Mesothelial cell of epicardium (in vitro differentiated cells): Measurements from ENCODE around the gene NAV1. TPM values are rescaled to one million over a fixed set of nuclear protein-coding genes. Genes with fewer than 3 reads are reported as not detected.
A peak's percentile ranks its signal among the peaks of the same experiment; 100 is the strongest.

ENCODE experiments used
- DNase-seq, 2 experiments: peaks; one replicate each; pipeline ENCODE4 v3.0.0; 2021; ENCODE audit warnings: low spot score in 2 of 2; ENCODE audit not compliant: unreplicated experiment in 2 of 2
- H3K27ac Mint-ChIP-seq: 2 replicates; pipeline ENCODE4 v1.8.0; 2021; ENCODE audit warnings: mixed read lengths
- H3K27me3 Mint-ChIP-seq: 2 replicates; pipeline ENCODE4 v1.8.0; 2021; ENCODE audit warnings: low read depth, mixed read lengths
- H3K36me3 Mint-ChIP-seq: 2 replicates; pipeline ENCODE4 v1.8.0; 2021; ENCODE audit warnings: mixed read lengths
- H3K4me1 Mint-ChIP-seq: 2 replicates; pipeline ENCODE4 v1.8.0; 2021; ENCODE audit warnings: mixed read lengths
- H3K4me3 Mint-ChIP-seq: 2 replicates; pipeline ENCODE4 v1.8.0; 2021; ENCODE audit warnings: mild to moderate bottlenecking, moderate library complexity, mixed read lengths
- H3K9me3 Mint-ChIP-seq: 2 replicates; pipeline ENCODE4 v1.8.0; 2021; ENCODE audit warnings: mixed read lengths
- total RNA-seq: library from RNA; stranded (reverse); gene quantifications from 3 replicates; pipeline ENCODE4 v1.2.1, GENCODE V29; 2021
- TF ChIP-seq, protein P1 (sequence below): fragments of 200-600 bp; sonication (generic); IDR thresholded peaks from one replicate; pipeline ENCODE4 v1.5.0; 2021; ENCODE audit warnings: antibody characterized with exemption; ENCODE audit not compliant: unreplicated experiment

NAV1 gene
- total RNA-seq, 1 donor from 2014 or later = 95.9 TPM

DNA sequence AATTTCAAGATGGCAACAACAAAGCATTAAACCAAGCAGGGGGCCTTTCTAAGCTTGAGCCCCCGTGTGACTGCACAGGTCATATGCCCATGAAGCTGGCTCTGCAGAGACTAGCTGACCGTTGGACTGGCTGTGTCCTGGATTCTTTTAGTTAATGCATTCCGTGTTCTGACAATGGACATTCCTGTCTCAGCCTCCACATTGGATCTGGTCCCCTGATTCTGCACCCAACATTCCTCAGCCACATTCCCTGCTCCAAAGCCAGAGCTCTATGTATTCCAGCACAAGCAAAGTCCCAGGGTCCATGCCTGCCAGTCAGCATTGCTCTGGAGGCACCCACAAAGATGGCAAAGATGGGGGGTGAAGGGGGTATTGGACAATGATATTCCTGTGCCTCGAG lies 5.1 kb upstream of the NAV1 start:
- DNase-seq = no peak
- Mint-ChIP-seq H3K27ac (no peak overlapping the region), H3K36me3 (no peaks in the 10 kb centered on the region), H3K4me1 (peaks cover 30% of the 10 kb centered on the region), H3K27me3 (no peaks in the 10 kb centered on the region), H3K9me3 (no peaks in the 10 kb centered on the region), H3K4me3 (no peak overlapping the region)
- TF ChIP-seq, protein P1, sequence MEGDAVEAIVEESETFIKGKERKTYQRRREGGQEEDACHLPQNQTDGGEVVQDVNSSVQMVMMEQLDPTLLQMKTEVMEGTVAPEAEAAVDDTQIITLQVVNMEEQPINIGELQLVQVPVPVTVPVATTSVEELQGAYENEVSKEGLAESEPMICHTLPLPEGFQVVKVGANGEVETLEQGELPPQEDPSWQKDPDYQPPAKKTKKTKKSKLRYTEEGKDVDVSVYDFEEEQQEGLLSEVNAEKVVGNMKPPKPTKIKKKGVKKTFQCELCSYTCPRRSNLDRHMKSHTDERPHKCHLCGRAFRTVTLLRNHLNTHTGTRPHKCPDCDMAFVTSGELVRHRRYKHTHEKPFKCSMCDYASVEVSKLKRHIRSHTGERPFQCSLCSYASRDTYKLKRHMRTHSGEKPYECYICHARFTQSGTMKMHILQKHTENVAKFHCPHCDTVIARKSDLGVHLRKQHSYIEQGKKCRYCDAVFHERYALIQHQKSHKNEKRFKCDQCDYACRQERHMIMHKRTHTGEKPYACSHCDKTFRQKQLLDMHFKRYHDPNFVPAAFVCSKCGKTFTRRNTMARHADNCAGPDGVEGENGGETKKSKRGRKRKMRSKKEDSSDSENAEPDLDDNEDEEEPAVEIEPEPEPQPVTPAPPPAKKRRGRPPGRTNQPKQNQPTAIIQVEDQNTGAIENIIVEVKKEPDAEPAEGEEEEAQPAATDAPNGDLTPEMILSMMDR = no peak

DNA sequence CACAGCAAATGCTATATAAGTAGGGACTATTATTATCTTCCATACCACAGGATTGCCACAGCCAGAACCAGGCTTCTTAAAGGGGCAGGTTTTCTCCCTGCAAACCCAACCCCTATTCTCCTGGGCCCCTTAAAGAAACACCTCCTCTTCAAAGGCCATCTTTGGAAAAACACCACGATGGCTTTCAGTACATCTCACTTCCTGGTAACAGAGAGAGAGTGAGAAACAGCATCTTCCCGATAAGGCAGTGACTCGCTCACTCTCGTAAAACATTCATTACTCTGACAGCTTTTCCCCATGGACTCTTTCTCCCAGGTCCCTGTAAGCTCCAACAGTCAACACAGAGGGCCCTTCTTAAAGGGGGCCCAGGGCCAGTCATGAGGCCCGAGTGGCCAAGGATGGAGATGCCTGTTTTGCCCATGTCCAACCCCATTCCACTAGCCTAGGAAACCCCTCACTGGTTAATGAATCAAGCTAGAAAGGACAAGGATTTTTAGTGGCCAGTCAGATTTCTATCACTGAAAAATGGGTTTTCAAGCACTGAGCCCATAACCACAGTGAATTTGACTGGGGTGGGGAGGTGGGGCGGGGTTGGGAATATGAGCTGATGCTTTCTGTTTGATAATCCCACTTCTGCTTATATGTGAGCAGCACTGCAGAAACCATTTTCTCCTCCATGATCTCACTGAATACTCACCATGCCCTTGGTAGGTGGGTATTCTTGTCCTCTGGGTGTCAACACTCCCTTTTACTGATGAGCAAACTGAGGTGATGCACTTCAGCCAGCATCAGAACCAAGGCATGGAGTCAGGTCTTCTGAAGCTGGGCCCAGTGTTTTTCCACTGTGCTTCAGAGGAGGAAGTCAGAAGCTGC lies 3.6 kb upstream of the NAV1 start:
- H3K9me3 Mint-ChIP-seq = no peaks in the 10 kb centered on the region
- no peaks in the 10 kb centered on the region for H3K36me3 Mint-ChIP-seq
- H3K4me1 Mint-ChIP-seq = peaks cover 32% of the 10 kb centered on the region
- TF ChIP-seq, protein P1 = no peak
- peak overlapping the region; percentile 57 for H3K27ac Mint-ChIP-seq
- no peak for DNase-seq
- H3K4me3 Mint-ChIP-seq = no peak overlapping the region
- no peaks in the 10 kb centered on the region for H3K27me3 Mint-ChIP-seq

DNA sequence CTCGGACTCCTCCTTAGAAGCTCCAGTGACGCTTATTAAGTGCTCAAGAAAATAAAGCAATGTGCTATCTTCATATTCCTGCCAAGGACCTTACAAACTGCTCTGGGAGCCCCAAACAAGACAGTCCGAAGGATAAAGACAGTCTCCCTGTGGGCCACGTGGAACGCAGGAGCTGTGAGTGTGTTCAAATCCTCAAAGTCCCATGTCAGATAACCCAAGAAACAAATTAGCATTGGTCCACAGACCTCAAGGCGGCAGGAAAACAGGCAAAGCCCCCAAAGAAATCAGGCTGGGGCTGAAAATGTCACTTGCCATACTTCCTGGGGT lies 3.0 kb upstream of the NAV1 start:
- Mint-ChIP-seq H3K9me3 (no peaks in the 10 kb centered on the region), H3K27ac (no peak overlapping the region), H3K36me3 (no peaks in the 10 kb centered on the region), H3K4me1 (peaks cover 33% of the 10 kb centered on the region), H3K4me3 (no peak overlapping the region), H3K27me3 (no peaks in the 10 kb centered on the region)
- no peak for DNase-seq
- TF ChIP-seq, protein P1 = no peak

DNA sequence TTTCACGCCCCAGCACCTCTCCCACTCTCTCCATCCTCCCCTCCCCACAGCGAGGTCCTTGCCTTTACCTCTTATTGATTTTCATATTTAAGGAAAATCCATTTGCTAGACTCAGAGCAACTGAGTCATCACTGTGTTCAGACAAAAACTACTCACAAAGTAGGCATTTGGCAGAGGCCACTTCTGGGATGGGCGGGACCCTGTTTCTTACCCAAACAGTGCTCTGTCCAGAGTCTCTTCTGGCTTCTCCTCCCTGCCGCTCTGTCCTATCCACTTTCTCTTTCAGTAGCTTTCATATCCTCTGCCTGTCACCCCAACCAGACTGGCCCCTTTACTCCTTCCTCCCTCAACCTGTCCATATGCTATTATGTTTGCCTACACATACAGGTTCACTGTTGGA lies 2.4 kb upstream of the NAV1 start:
- DNase-seq = no peak
- H3K9me3 Mint-ChIP-seq = no peaks in the 10 kb centered on the region
- H3K4me1 Mint-ChIP-seq = peaks cover 30% of the 10 kb centered on the region
- no peak overlapping the region for H3K4me3 Mint-ChIP-seq
- TF ChIP-seq, protein P1 = no peak
- no peaks in the 10 kb centered on the region for H3K27me3 Mint-ChIP-seq
- no peak overlapping the region for H3K27ac Mint-ChIP-seq
- H3K36me3 Mint-ChIP-seq = no peaks in the 10 kb centered on the region

DNA sequence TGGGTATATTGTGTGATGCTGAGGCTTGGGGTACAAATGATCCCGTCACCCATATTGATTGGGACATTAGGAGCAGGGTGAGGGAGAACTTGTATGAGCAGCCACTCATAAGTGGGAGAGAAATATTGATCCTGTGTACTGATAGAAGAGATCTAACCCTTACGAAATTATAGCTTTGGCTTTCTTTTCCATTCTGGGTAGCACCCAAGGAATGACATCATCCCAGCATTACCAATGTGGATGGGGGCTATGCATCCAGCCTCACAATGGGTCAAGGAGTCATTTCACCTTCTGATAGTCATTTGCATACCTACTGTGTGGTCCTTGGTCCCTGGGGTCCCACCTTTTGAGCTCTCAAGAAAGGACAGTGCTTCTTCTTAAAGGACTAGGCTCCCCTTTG lies 1.9 kb upstream of the NAV1 start:
- TF ChIP-seq, protein P1 = no peak
- DNase-seq = no peak
- no peak overlapping the region for H3K27ac Mint-ChIP-seq
- no peak overlapping the region for H3K4me3 Mint-ChIP-seq
- no peaks in the 10 kb centered on the region for H3K36me3 Mint-ChIP-seq
- no peaks in the 10 kb centered on the region for H3K27me3 Mint-ChIP-seq
- no peaks in the 10 kb centered on the region for H3K9me3 Mint-ChIP-seq
- peaks cover 34% of the 10 kb centered on the region for H3K4me1 Mint-ChIP-seq
